B cell (primary cell): ENCODE data around the gene MEA1. TPM values are rescaled to one million over a fixed set of nuclear protein-coding genes. Genes with fewer than 3 reads are reported as not detected.

Experiments
- ATAC-seq: fragments of 200-7000 bp; cut with Tn5 transposase; one replicate; pipeline ENCODE4 v1.10.0; 2021; ENCODE audit warnings: low read depth, mild to moderate bottlenecking, moderate number of reproducible peaks, moderate library complexity
- CTCF ChIA-PET: fragments of 350-600 bp; sonication (Branson Sonifier 250); formaldehyde crosslinking; loops from one replicate; lab custom pipeline; 2021; ENCODE audit warnings: antibody characterized with exemption, inconsistent platforms; lab: Charles Lee
- POLR2A ChIA-PET: fragments of 350-600 bp; sonication (Branson Sonifier 250); formaldehyde crosslinking; loops from one replicate; lab custom pipeline; 2021; ENCODE audit warnings: antibody characterized with exemption; lab: Charles Lee
- DNase-seq: peaks from one replicate; pipeline ENCODE4 v3.0.0; 2013
- H2AFZ ChIP-seq: 2 replicates; pipeline ENCODE4 v1.6.1; 2012; ENCODE audit warnings: mild to moderate bottlenecking, low read depth, low read length; ENCODE audit not compliant: insufficient read depth, poor library complexity, severe bottlenecking
- H3K27ac ChIP-seq, 2 donors: 1 replicate in 1 of 2; 2 replicates in 1 of 2; pipeline ENCODE4 v1.5.1; 2012 to 2013; ENCODE audit warnings: low read length in 2 of 2, mild to moderate bottlenecking in 2 of 2, moderate library complexity in 1 of 2
- H3K27me3 ChIP-seq, 4 experiments: fragments of 200-600 bp in 1 of 4; sonication (generic) in 1 of 4; replicated peaks in 1 of 4; 1 replicate in 2 of 4; 2 replicates in 2 of 4; pipeline versions ENCODE4 v1.6.1 to v1.7.0; 2013 to 2016; ENCODE audit warnings: low read length in 3 of 4, mild to moderate bottlenecking in 2 of 4, mixed read lengths in 1 of 4, moderate library complexity in 1 of 4; ENCODE audit not compliant: insufficient read depth in 4 of 4, control insufficient read depth in 3 of 4; ENCODE audit errors: control extremely low read depth in 1 of 4
- H3K36me3 ChIP-seq, 2 experiments: replicated peaks in 1 of 2; 1 replicate in 1 of 2; 2 replicates in 1 of 2; pipeline versions ENCODE4 v1.6.1 to v1.7.1; 2013; ENCODE audit warnings: low read length in 1 of 2; ENCODE audit not compliant: insufficient read depth in 2 of 2, control insufficient read depth in 1 of 2; ENCODE audit errors: control extremely low read depth in 1 of 2, extremely low read depth in 1 of 2
- H3K4me1 ChIP-seq, 2 donors: fragments of 200-600 bp in 1 of 2; sonication (generic) in 1 of 2; 1 replicate in 1 of 2; 2 replicates in 1 of 2; pipeline versions ENCODE4 v1.5.1 to v1.6.1; 2013 to 2017; ENCODE audit warnings: low read length in 2 of 2; ENCODE audit not compliant: control insufficient read depth in 2 of 2, insufficient read depth in 2 of 2
- H3K4me2 ChIP-seq: replicated peaks from 2 replicates; pipeline ENCODE3; 2012; ENCODE audit warnings: mild to moderate bottlenecking, low read depth, low read length; ENCODE audit not compliant: poor library complexity, severe bottlenecking
- H3K4me3 ChIP-seq, 5 experiments: fragments of 200-600 bp in 1 of 5; sonication (generic) in 1 of 5; 1 replicate in 3 of 5; 2 replicates in 2 of 5; pipeline versions ENCODE4 v1.5.1 to v1.7.0; 2011 to 2016; ENCODE audit warnings: low read length in 4 of 5, mild to moderate bottlenecking in 4 of 5, low read depth in 2 of 5, control low read depth in 1 of 5, moderate library complexity in 1 of 5; ENCODE audit not compliant: insufficient read depth in 1 of 5; ENCODE audit errors: control extremely low read depth in 1 of 5, extremely low read depth in 1 of 5
- H3K79me2 ChIP-seq: fragments of 200-600 bp; sonication (generic); one replicate; pipeline ENCODE4 v1.6.0; 2016; ENCODE audit warnings: low read length; ENCODE audit not compliant: control insufficient read depth, insufficient read depth
- H3K9ac ChIP-seq: fragments of 200-600 bp; sonication (generic); 2 replicates; pipeline ENCODE4 v1.6.1; 2017; ENCODE audit warnings: mild to moderate bottlenecking, low read length, moderate library complexity
- H3K9me3 ChIP-seq, 3 donors: one replicate each; pipeline versions ENCODE4 v1.6.1 to v1.7.1; 2013; ENCODE audit warnings: low read length in 2 of 3; ENCODE audit not compliant: control insufficient read depth in 2 of 3, insufficient read depth in 1 of 3; ENCODE audit errors: control extremely low read depth in 1 of 3
- H4K20me1 ChIP-seq: 2 replicates; pipeline ENCODE4 v1.6.0; 2012; ENCODE audit warnings: mild to moderate bottlenecking, low read length; ENCODE audit not compliant: insufficient read depth, control insufficient read depth, poor library complexity, severe bottlenecking
- H3K27ac Mint-ChIP-seq: one replicate; pipeline ENCODE4 v1.8.0; 2021; ENCODE audit warnings: mixed read lengths
- H3K27me3 Mint-ChIP-seq: one replicate; pipeline ENCODE4 v1.8.0; 2021; ENCODE audit warnings: mixed read lengths
- H3K4me1 Mint-ChIP-seq: one replicate; pipeline ENCODE4 v1.8.0; 2021; ENCODE audit warnings: mixed read lengths
- H3K4me3 Mint-ChIP-seq: one replicate; pipeline ENCODE4 v1.8.0; 2021; ENCODE audit warnings: mixed read lengths
- H3K9me3 Mint-ChIP-seq: one replicate; pipeline ENCODE4 v1.8.0; 2022; ENCODE audit warnings: mixed read lengths; ENCODE audit not compliant: insufficient read depth
- EZH2 ChIP-seq: IDR thresholded peaks from 2 replicates; pipeline ENCODE4 v1.6.1; 2012; ENCODE audit warnings: borderline replicate concordance, low read depth, mild to moderate bottlenecking, moderate library complexity, low read length; ENCODE audit not compliant: insufficient read depth, poor library complexity, severe bottlenecking
- WGBS: methylation state at CpG from one replicate; pipeline ENCODE4 v1.1.5; 2013; ENCODE audit warnings: missing lambda C conversion rate; ENCODE audit not compliant: insufficient coverage; 5-methylcytosine and 5-hydroxymethylcytosine counted together
- intact Hi-C: fragments of 100-400 bp; cut with micrococcal nuclease; formaldehyde crosslinking; loops from one replicate; pipeline ENCODE4 v1.10.0; 2022
- polyA plus RNA-seq: library from polyadenylated mRNA; depleted of rRNA; stranded (reverse); fragments of >200 nt; gene quantifications from 2 replicates; pipeline ENCODE4 v1.2.3, GENCODE V29; 2012
- total RNA-seq, 2 donors: library from RNA; stranded (reverse); fragments of 120-200 nt in 1 of 2; gene quantifications; 1 replicate in 1 of 2; 2 replicates in 1 of 2; pipeline versions ENCODE4 v1.2.3 to v1.2.4, GENCODE V29; 2013 to 2022
- TF ChIP-seq, protein P1 (sequence below): fragments of 200-600 bp; IDR thresholded peaks from one replicate; pipeline ENCODE4 v1.8.0; 2022; ENCODE audit warnings: antibody characterized with exemption, mild to moderate bottlenecking

Gene MEA1
- total and polyA plus RNA-seq, 2 donors (not counting 1 experiment from before 2014, with no cell fraction given): 35.7 to 36.7 TPM

DNA sequence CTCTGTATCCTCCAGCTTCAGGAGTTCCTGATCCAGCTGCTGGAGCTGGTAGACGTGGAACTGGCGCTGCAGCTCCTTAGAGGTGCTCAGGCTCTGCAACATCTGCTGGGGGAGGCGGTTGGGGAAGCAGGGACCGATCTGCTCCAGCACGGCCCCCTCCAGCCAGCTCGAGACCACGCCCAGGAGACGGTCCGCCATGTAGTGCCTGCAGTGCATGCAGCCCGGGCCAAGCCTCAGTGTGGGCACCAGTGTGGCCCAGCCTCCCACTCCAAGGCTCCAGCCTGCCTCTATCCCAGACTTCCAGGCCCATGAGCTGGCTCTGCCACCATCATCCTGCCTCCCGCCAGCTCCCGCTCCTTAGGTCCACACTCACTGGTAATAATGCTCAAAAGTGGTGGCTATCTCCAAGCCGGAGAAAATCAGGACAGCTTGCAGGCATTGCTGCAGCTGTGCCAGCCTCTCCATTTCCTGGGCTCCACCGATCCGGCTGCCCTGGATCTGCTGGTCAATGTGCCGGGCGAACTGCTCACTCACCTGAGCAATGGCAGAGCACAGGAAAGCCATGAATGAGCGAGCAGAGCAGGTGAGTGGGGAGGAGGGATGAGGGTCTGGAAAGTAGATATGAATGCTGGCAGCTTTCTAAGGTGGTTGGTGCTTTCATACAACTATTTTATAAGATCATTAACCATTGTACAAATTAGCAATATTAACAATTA lies 27.0 kb upstream of the MEA1 start:
- CTCF ChIA-PET: no interaction called here
- Histone ChIP-seq H3K79me2 (no peaks in the 10 kb centered on the region), H3K9ac (no peak overlapping the region), H3K9me3 (no peaks in the 10 kb centered on the region), H3K4me3 (no peak overlapping the region), H3K4me2 (no peak overlapping the region), H3K4me1 (no peaks in the 10 kb centered on the region), H3K27me3 (no peaks in the 10 kb centered on the region), H3K27ac (no peak overlapping the region), H3K36me3 (peaks cover 0 to 42% of the 10 kb centered on the region in 2 experiments), H4K20me1 (no peaks in the 10 kb centered on the region), H2AFZ (no peak overlapping the region)
- Mint-ChIP-seq H3K4me1 (no peaks in the 10 kb centered on the region), H3K27me3 (no peaks in the 10 kb centered on the region), H3K9me3 (no peaks in the 10 kb centered on the region), H3K4me3 (no peak overlapping the region), H3K27ac (no peak overlapping the region)
- TF ChIP-seq, protein P1, sequence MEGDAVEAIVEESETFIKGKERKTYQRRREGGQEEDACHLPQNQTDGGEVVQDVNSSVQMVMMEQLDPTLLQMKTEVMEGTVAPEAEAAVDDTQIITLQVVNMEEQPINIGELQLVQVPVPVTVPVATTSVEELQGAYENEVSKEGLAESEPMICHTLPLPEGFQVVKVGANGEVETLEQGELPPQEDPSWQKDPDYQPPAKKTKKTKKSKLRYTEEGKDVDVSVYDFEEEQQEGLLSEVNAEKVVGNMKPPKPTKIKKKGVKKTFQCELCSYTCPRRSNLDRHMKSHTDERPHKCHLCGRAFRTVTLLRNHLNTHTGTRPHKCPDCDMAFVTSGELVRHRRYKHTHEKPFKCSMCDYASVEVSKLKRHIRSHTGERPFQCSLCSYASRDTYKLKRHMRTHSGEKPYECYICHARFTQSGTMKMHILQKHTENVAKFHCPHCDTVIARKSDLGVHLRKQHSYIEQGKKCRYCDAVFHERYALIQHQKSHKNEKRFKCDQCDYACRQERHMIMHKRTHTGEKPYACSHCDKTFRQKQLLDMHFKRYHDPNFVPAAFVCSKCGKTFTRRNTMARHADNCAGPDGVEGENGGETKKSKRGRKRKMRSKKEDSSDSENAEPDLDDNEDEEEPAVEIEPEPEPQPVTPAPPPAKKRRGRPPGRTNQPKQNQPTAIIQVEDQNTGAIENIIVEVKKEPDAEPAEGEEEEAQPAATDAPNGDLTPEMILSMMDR: no peak
- no peak for TF ChIP-seq EZH2
- intact Hi-C loops: no loop called here
- DNase-seq: no peak
- ATAC-seq: no peak
- POLR2A ChIA-PET: no interaction called here
- 98% methylated on average over 17 of the region's 18 CpGs for WGBS

DNA sequence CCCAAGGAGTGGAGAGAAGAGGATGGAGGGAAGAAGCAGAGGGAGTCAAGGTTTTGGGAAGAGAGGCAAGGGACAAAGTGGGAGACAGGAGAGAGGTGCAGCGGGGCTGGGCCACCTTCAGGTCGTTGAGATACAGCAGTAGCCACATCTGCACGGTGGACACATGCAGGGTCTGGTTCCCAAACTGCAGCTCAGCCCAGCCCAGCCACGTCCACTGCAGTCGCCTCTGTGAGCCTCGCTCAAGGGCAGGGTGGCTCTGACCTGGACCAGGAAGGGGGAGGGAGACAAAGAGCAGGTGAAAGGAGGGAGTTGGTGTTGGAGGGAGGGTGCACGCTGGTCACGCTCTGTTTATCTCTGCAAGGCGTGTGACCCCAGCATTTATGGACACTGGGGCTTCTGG lies 25.0 kb upstream of the MEA1 start:
- H3K9ac ChIP-seq: no peak overlapping the region
- TF ChIP-seq, protein P1: no peak
- no peak for TF ChIP-seq EZH2
- H3K9me3 ChIP-seq: no peaks in the 10 kb centered on the region
- intact Hi-C loops: no loop called here
- ChIA-PET POLR2A (interaction anchor here (0.6 kb wide), 1 partner anchor 402 kb away, joined by 6 read pairs; no protein-coding TSS in a partner anchor), CTCF (interaction anchor here (0.8 kb wide), 1 partner anchor 9 kb away, joined by 3 read pairs; no protein-coding TSS in a partner anchor)
- H2AFZ ChIP-seq: no peak overlapping the region
- no peak overlapping the region for H3K4me2 ChIP-seq
- ATAC-seq (no peak), DNase-seq (no peak)
- 96% methylated on average over 9 of the region's 9 CpGs for WGBS
- H3K27ac ChIP-seq: no peak overlapping the region
- Mint-ChIP-seq H3K27ac (no peak overlapping the region), H3K4me3 (no peak overlapping the region), H3K9me3 (no peaks in the 10 kb centered on the region), H3K27me3 (no peaks in the 10 kb centered on the region), H3K4me1 (no peaks in the 10 kb centered on the region)
- H3K79me2 ChIP-seq: no peaks in the 10 kb centered on the region
- H4K20me1 ChIP-seq: no peaks in the 10 kb centered on the region
- H3K36me3 ChIP-seq: peaks cover 0 to 42% of the 10 kb centered on the region in 2 experiments
- H3K4me3 ChIP-seq: no peak overlapping the region
- no peaks in the 10 kb centered on the region for H3K27me3 ChIP-seq
- H3K4me1 ChIP-seq: no peaks in the 10 kb centered on the region
